Measurements from ENCODE around the gene NCK1. TPM values are rescaled to one million over a fixed set of nuclear protein-coding genes. Genes with fewer than 3 reads are reported as not detected.

The NCK1 gene
- total and polyA plus RNA-seq, 2 donors (not counting 1 experiment from before 2014, with no cell fraction given), result 59.5 to 62.7 TPM

- peak overlapping the region; percentile 41 for H3K4me2 ChIP-seq (ENCODE audit: extremely low read depth, insufficient read depth, low read length)
- H3K9me3 ChIP-seq (ENCODE audit: control insufficient read depth, insufficient read depth, low read depth, low read length), result no peaks in the 10 kb centered on the region
- H3K27me3 ChIP-seq (ENCODE audit: control insufficient read depth, insufficient read depth, low read length), result no peaks in the 10 kb centered on the region
- H3K9ac ChIP-seq (ENCODE audit: insufficient read depth, low read length), result no peak overlapping the region
- no peak overlapping the region for H3K4me3 ChIP-seq (replicated peaks in 1 of 4; ENCODE audit: control extremely low read depth in 1 of 4, insufficient read depth in 1 of 4, low read depth in 3 of 4, low read length in 4 of 4)
- H3K36me3 ChIP-seq (ENCODE audit: control insufficient read depth, insufficient read depth, low read length), result no peaks in the 10 kb centered on the region
- H3K4me1 ChIP-seq (ENCODE audit: control insufficient read depth, extremely low read depth, insufficient read depth, low read length), result peaks cover 3% of the 10 kb centered on the region
- peak; percentile 79 to 88 for DNase-seq (ENCODE audit: low read depth in 2 of 2)
- no peaks in the 10 kb centered on the region for H3K79me2 ChIP-seq (ENCODE audit: control insufficient read depth, insufficient read depth, low read length)
- peak overlapping the region; percentile 33 for H2AFZ ChIP-seq (ENCODE audit: low read length)
- TF ChIP-seq EZH2 (IDR thresholded peaks at IDR 0.05; ENCODE audit: low read length, missing control alignments), result no peak
- TF ChIP-seq, protein P1, sequence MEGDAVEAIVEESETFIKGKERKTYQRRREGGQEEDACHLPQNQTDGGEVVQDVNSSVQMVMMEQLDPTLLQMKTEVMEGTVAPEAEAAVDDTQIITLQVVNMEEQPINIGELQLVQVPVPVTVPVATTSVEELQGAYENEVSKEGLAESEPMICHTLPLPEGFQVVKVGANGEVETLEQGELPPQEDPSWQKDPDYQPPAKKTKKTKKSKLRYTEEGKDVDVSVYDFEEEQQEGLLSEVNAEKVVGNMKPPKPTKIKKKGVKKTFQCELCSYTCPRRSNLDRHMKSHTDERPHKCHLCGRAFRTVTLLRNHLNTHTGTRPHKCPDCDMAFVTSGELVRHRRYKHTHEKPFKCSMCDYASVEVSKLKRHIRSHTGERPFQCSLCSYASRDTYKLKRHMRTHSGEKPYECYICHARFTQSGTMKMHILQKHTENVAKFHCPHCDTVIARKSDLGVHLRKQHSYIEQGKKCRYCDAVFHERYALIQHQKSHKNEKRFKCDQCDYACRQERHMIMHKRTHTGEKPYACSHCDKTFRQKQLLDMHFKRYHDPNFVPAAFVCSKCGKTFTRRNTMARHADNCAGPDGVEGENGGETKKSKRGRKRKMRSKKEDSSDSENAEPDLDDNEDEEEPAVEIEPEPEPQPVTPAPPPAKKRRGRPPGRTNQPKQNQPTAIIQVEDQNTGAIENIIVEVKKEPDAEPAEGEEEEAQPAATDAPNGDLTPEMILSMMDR (conservative IDR thresholded peaks at IDR 0.05 in 1 of 2, IDR thresholded peaks at IDR 0.05 in 1 of 2; ENCODE audit: low read depth in 1 of 2, low read length in 2 of 2), result no peak
- H3K27ac ChIP-seq (ENCODE audit: insufficient read depth, low read length), result no peak overlapping the region
- H4K20me1 ChIP-seq (ENCODE audit: control insufficient read depth, extremely low read depth, insufficient read depth, low read length), result no peaks in the 10 kb centered on the region
Measured at GRCh38 chr3:136994772-136995516, 132.9 kb downstream of the NCK1 start.

DNA sequence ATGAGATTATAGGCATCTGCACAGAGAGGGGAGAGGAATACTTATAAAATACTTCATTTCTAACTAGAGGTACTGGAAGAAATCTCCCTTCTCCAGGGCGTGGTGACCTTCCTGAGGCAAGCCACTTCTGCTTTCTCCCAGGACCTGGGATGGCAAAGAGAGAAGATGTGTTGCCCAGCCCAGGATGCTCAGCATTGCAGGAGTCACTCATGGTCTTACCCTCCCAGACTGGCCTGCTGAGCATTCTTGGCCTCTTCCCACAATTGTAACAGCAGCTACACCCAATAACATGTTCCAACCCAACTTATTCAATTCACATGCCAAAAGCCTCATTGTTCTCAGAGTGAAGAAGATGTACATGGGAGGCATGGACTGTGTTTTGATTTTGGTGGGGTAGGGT is 133.6 kb downstream of the NCK1 start:
- no peak for DNase-seq (ENCODE audit: low read depth in 2 of 2)
- Histone ChIP-seq H3K9me3 (ENCODE audit: control insufficient read depth, insufficient read depth, low read depth, low read length) (no peaks in the 10 kb centered on the region), H3K9ac (ENCODE audit: insufficient read depth, low read length) (no peak overlapping the region), H4K20me1 (ENCODE audit: control insufficient read depth, extremely low read depth, insufficient read depth, low read length) (no peaks in the 10 kb centered on the region), H2AFZ (ENCODE audit: low read length) (no peak overlapping the region), H3K4me1 (ENCODE audit: control insufficient read depth, extremely low read depth, insufficient read depth, low read length) (peaks cover 3% of the 10 kb centered on the region), H3K4me3 (replicated peaks in 1 of 4; ENCODE audit: control extremely low read depth in 1 of 4, insufficient read depth in 1 of 4, low read depth in 3 of 4, low read length in 4 of 4) (no peak overlapping the region), H3K4me2 (ENCODE audit: extremely low read depth, insufficient read depth, low read length) (no peak overlapping the region), H3K27me3 (ENCODE audit: control insufficient read depth, insufficient read depth, low read length) (no peaks in the 10 kb centered on the region), H3K79me2 (ENCODE audit: control insufficient read depth, insufficient read depth, low read length) (no peaks in the 10 kb centered on the region), H3K27ac (ENCODE audit: insufficient read depth, low read length) (no peak overlapping the region), H3K36me3 (ENCODE audit: control insufficient read depth, insufficient read depth, low read length) (no peaks in the 10 kb centered on the region)
- no peak for TF ChIP-seq EZH2 (IDR thresholded peaks at IDR 0.05; ENCODE audit: low read length, missing control alignments)

Other genes starting within 250 kb of the NCK1 start
- gene STAG1, start 109.8 kb upstream of the NCK1 start, total RNA-seq, result 38.6 and 48.0 TPM in 2 replicates
- gene STAG1, start 109.8 kb upstream of the NCK1 start, polyA plus RNA-seq, result 23.2 and 24.6 TPM in 2 replicates
- gene SLC35G2, start 43.1 kb upstream of the NCK1 start, total RNA-seq, result 8.5 and 15.4 TPM in 2 replicates
- gene SLC35G2, start 43.1 kb upstream of the NCK1 start, polyA plus RNA-seq, result 11.6 and 14.9 TPM in 2 replicates
- gene IL20RB, start 95.8 kb downstream of the NCK1 start, total RNA-seq, result 0.51 and 3.0 TPM in 2 replicates
- gene IL20RB, start 95.8 kb downstream of the NCK1 start, polyA plus RNA-seq, result 1.9 and 2.0 TPM in 2 replicates

Data from fibroblast of lung (primary cell).